NCI-H446 treated with DMSO at 0.1 percent for 48 hours (cell line): ENCODE measurements around the gene GABRR1.
"Not testable (repeated sequence)": the region's sequence is repeated elsewhere in the genome, so short reads cannot be mapped to it uniquely, and the experiment has no call there.

Experiments
- DNase-seq: peaks from one replicate; lab custom pipeline; 2025; lab: John Stamatoyannopoulos, UW

The GABRR1 gene

GRCh38 chr6:89154131-89154530 lies 63.0 kb downstream of the GABRR1 start:
- no peak for DNase-seq

GRCh38 chr6:89148016-89148750 lies 69.0 kb downstream of the GABRR1 start:
- no peak for DNase-seq

GRCh38 chr6:89146718-89147700 lies 70.1 kb downstream of the GABRR1 start:
- DNase-seq = no peak

- DNase-seq = peak; percentile 28
These were observed 71.0 kb downstream of the GABRR1 start, which contains the start of gene PM20D2 for GRCh38 chr6:89145956-89146717. PM20D2 (plus strand) TSS chr6:89146055; CDS start chr6:89146145, 90 bp downstream.

GRCh38 chr6:89145091-89145955 lies 71.8 kb downstream of the GABRR1 start:
- no peak for DNase-seq

- no peak for DNase-seq
These were observed 72.7 kb downstream of the GABRR1 start for GRCh38 chr6:89144354-89144906.

GRCh38 chr6:89140347-89141156 lies 76.6 kb downstream of the GABRR1 start:
- DNase-seq = no peak

- DNase-seq = no peak
These were observed 77.4 kb downstream of the GABRR1 start for GRCh38 chr6:89139509-89140346.

GRCh38 chr6:89138173-89138572 lies 79.0 kb downstream of the GABRR1 start:
- DNase-seq = no peak

GRCh38 chr6:89134723-89135122 lies 82.4 kb downstream of the GABRR1 start:
- DNase-seq = no peak

- DNase-seq = no peak
These were observed 83.2 kb downstream of the GABRR1 start for GRCh38 chr6:89133981-89134380.

- DNase-seq = no peak
These were observed 85.1 kb downstream of the GABRR1 start for GRCh38 chr6:89132057-89132456.

- no peak for DNase-seq
These were observed 85.6 kb downstream of the GABRR1 start for GRCh38 chr6:89131599-89131998.

- not testable (repeated sequence) for DNase-seq
These were observed 88.9 kb downstream of the GABRR1 start for GRCh38 chr6:89128256-89128671.
